Measurements from ENCODE around the gene PCYT1A. TPM values are rescaled to one million over a fixed set of nuclear protein-coding genes. Genes with fewer than 3 reads are reported as not detected.

PCYT1A gene
- total RNA-seq, 1 donor = 86.1 TPM

DNA sequence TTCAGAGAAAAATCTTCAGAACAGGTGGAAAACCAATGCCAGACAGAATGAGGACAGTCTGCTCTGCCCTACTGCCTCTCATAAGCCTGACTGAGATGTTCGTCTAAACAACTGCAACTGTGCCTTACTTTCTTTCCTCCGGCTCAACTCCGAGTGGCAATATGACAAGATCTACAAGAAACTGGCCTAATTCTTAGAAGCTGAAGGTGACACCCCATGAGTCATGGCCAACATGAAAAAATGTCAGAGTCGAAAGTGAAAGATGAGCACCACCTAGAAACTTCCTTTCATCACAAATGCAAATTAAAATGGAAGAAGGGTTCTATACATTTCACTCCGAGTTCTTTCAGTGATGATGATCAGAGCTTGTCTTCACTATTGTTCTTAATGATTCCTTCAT is 12.9 kb downstream of the PCYT1A start:
- H2AFZ ChIP-seq (ENCODE audit: low read length) = no peak overlapping the region
- H3K79me2 ChIP-seq (ENCODE audit: insufficient read depth, low read length) = peaks cover 78% of the 10 kb centered on the region
- no peak overlapping the region for H3K4me3 ChIP-seq (ENCODE audit: insufficient read depth, low read length)
- peaks cover 20% of the 10 kb centered on the region for H3K4me1 ChIP-seq (ENCODE audit: insufficient read depth, low read length)
- H4K20me1 ChIP-seq (ENCODE audit: insufficient read depth, low read length) = peaks cover 40% of the 10 kb centered on the region
- no peak overlapping the region for H3K27ac ChIP-seq (ENCODE audit: low read depth, low read length)
- H3K4me2 ChIP-seq (ENCODE audit: insufficient read depth, low read length) = no peak overlapping the region
- DNase-seq (ENCODE audit: insufficient read length, low spot score, missing footprints) = no peak
- no peaks in the 10 kb centered on the region for H3K27me3 ChIP-seq (ENCODE audit: insufficient read depth, low read length)
- H3K36me3 ChIP-seq (ENCODE audit: insufficient read depth, low read length) = peaks cover 23% of the 10 kb centered on the region
- H3K9me3 ChIP-seq (ENCODE audit: low read depth, low read length) = no peaks in the 10 kb centered on the region
- TF ChIP-seq, protein P1, sequence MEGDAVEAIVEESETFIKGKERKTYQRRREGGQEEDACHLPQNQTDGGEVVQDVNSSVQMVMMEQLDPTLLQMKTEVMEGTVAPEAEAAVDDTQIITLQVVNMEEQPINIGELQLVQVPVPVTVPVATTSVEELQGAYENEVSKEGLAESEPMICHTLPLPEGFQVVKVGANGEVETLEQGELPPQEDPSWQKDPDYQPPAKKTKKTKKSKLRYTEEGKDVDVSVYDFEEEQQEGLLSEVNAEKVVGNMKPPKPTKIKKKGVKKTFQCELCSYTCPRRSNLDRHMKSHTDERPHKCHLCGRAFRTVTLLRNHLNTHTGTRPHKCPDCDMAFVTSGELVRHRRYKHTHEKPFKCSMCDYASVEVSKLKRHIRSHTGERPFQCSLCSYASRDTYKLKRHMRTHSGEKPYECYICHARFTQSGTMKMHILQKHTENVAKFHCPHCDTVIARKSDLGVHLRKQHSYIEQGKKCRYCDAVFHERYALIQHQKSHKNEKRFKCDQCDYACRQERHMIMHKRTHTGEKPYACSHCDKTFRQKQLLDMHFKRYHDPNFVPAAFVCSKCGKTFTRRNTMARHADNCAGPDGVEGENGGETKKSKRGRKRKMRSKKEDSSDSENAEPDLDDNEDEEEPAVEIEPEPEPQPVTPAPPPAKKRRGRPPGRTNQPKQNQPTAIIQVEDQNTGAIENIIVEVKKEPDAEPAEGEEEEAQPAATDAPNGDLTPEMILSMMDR (IDR thresholded peaks at IDR 0.05; ENCODE audit: extremely low read depth, low read depth, low read length) = no peak

DNA sequence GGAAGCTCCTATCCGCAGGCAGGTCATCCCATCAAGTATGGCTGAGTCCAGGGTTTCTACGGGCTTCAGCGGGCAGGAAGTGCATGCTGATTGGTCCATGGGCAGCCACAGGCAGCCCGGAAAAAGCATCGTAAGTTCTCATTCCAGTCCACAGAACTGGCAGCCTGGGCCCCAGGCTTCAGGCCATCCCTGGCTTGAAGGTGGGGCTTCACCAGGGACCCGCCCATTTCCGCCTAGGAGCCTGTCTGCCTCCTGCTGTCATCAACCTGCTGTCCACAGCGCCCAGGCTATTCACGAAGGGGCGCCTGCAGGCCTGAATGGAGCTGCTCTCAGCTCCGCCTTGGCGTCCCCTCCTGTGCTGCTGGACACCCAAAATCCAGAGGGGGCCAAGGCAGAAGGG is 13.9 kb downstream of the PCYT1A start:
- DNase-seq (ENCODE audit: insufficient read length, low spot score, missing footprints) = no peak
- H3K27me3 ChIP-seq (ENCODE audit: insufficient read depth, low read length) = no peaks in the 10 kb centered on the region
- peaks cover 40% of the 10 kb centered on the region for H4K20me1 ChIP-seq (ENCODE audit: insufficient read depth, low read length)
- H3K36me3 ChIP-seq (ENCODE audit: insufficient read depth, low read length) = peaks cover 32% of the 10 kb centered on the region
- TF ChIP-seq, protein P1 (IDR thresholded peaks at IDR 0.05; ENCODE audit: extremely low read depth, low read depth, low read length) = no peak
- no peak overlapping the region for H3K4me2 ChIP-seq (ENCODE audit: insufficient read depth, low read length)
- H3K4me3 ChIP-seq (ENCODE audit: insufficient read depth, low read length) = no peak overlapping the region
- H3K4me1 ChIP-seq (ENCODE audit: insufficient read depth, low read length) = peaks cover 11% of the 10 kb centered on the region
- no peaks in the 10 kb centered on the region for H3K9me3 ChIP-seq (ENCODE audit: low read depth, low read length)
- peaks cover 81% of the 10 kb centered on the region for H3K79me2 ChIP-seq (ENCODE audit: insufficient read depth, low read length)
- no peak overlapping the region for H2AFZ ChIP-seq (ENCODE audit: low read length)
- H3K27ac ChIP-seq (ENCODE audit: low read depth, low read length) = no peak overlapping the region

DNA sequence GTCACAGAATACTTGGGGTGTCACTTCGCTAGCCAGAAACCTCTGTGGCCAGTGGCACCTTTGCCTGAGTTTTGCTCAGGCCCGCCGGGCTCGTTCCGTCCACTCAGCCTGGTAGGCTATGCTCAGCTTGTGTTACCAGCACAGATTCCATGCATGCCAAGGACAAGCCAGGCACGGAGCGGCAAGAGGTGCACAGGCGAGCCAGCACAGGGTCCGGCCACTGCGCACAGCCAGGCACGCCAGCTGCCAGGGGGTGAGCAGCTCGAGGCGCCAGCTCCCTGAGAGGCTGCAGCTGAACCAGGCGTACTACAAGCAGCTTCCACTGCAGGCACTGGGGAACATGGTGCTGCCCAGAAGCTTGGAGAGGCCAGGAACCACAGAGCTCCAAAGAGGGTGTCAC is 14.7 kb downstream of the PCYT1A start:
- Histone ChIP-seq H3K4me1 (ENCODE audit: insufficient read depth, low read length) (peaks cover 7% of the 10 kb centered on the region), H3K27me3 (ENCODE audit: insufficient read depth, low read length) (no peaks in the 10 kb centered on the region), H2AFZ (ENCODE audit: low read length) (no peak overlapping the region), H3K27ac (ENCODE audit: low read depth, low read length) (no peak overlapping the region), H3K4me2 (ENCODE audit: insufficient read depth, low read length) (no peak overlapping the region), H4K20me1 (ENCODE audit: insufficient read depth, low read length) (peaks cover 32% of the 10 kb centered on the region), H3K79me2 (ENCODE audit: insufficient read depth, low read length) (peaks cover 76% of the 10 kb centered on the region), H3K36me3 (ENCODE audit: insufficient read depth, low read length) (peaks cover 32% of the 10 kb centered on the region), H3K9me3 (ENCODE audit: low read depth, low read length) (no peaks in the 10 kb centered on the region), H3K4me3 (ENCODE audit: insufficient read depth, low read length) (no peak overlapping the region)
- TF ChIP-seq, protein P1 (IDR thresholded peaks at IDR 0.05; ENCODE audit: extremely low read depth, low read depth, low read length) = no peak
- no peak for DNase-seq (ENCODE audit: insufficient read length, low spot score, missing footprints)

DNA sequence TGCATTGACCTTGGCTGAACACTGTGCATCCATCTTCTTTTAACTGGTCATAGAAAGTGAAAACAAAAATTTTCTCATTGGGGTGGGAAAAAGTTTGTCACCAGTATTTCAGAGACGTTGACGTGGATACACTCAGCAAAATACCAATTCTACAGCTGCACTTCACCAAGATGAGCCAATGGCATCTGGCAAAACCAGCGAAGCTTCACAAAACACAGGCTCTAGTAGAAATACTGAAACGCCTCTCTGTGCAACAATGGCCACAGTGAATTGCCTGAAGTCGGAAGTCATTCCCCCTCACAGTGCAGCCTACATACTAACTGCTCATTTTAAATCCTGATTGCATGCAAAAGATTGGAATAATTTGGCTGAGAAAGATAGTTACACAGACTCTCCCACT is 17.0 kb downstream of the PCYT1A start:
- Histone ChIP-seq H3K36me3 (ENCODE audit: insufficient read depth, low read length) (peaks cover 37% of the 10 kb centered on the region), H3K4me2 (ENCODE audit: insufficient read depth, low read length) (no peak overlapping the region), H2AFZ (ENCODE audit: low read length) (no peak overlapping the region), H4K20me1 (ENCODE audit: insufficient read depth, low read length) (peaks cover 29% of the 10 kb centered on the region), H3K4me3 (ENCODE audit: insufficient read depth, low read length) (no peak overlapping the region), H3K79me2 (ENCODE audit: insufficient read depth, low read length) (peaks cover 68% of the 10 kb centered on the region), H3K27ac (ENCODE audit: low read depth, low read length) (no peak overlapping the region), H3K27me3 (ENCODE audit: insufficient read depth, low read length) (no peaks in the 10 kb centered on the region), H3K4me1 (ENCODE audit: insufficient read depth, low read length) (peaks cover 7% of the 10 kb centered on the region), H3K9me3 (ENCODE audit: low read depth, low read length) (no peaks in the 10 kb centered on the region)
- DNase-seq (ENCODE audit: insufficient read length, low spot score, missing footprints) = no peak
- TF ChIP-seq, protein P1 (IDR thresholded peaks at IDR 0.05; ENCODE audit: extremely low read depth, low read depth, low read length) = no peak

Data from osteoblast (primary cell).